Measurements from ENCODE around the gene PHF14.
"Not testable (repeated sequence)": the region's sequence is repeated elsewhere in the genome, so short reads cannot be mapped to it uniquely, and the experiment has no call there.

PHF14 gene, protein sequence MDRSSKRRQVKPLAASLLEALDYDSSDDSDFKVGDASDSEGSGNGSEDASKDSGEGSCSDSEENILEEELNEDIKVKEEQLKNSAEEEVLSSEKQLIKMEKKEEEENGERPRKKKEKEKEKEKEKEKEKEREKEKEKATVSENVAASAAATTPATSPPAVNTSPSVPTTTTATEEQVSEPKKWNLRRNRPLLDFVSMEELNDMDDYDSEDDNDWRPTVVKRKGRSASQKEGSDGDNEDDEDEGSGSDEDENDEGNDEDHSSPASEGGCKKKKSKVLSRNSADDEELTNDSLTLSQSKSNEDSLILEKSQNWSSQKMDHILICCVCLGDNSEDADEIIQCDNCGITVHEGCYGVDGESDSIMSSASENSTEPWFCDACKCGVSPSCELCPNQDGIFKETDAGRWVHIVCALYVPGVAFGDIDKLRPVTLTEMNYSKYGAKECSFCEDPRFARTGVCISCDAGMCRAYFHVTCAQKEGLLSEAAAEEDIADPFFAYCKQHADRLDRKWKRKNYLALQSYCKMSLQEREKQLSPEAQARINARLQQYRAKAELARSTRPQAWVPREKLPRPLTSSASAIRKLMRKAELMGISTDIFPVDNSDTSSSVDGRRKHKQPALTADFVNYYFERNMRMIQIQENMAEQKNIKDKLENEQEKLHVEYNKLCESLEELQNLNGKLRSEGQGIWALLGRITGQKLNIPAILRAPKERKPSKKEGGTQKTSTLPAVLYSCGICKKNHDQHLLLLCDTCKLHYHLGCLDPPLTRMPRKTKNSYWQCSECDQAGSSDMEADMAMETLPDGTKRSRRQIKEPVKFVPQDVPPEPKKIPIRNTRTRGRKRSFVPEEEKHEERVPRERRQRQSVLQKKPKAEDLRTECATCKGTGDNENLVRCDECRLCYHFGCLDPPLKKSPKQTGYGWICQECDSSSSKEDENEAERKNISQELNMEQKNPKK

DNA sequence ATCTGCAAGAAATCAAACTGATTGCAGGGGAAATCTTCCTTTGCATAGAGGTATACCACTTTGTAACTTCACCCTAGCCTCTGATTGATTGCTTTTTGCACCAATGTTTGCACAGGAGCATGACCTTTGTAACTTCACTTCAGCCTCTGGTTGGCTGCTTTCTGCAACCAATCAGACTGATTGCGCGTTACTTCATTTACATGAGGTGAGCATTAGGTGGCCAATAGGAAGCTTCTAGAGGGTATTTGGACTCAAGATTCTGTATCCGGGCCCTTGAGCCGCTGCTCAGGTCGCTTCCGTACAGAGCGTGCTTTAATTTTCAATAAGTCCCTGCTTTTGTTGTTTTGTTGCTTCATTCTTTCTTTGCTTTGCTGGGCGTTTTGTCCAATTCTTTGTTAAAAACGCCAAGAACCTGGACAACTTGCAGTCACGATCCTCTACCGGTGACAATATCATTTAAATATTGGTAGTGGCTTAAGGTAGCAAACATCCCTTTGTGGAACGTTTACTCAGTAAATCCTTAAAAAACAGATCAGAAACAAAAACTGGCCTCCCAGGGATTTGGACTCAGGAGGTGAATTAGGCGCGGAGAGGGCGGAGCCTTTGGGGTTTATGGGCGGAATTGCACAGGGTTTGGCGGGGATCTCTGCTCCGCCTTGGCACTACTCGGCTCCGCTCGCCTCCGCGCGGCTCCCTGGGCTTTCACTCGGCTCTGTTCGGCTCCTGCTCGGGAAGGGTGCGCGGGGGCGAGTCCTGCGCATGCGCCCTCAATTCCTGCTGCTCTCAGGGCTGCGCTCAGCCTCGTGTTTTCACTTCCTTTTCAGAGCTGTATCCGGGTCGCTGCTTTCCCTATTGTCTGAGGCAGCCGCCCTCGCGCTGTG is at the start of gene PHF14:
Gene PHF14 (plus strand): TSS at position 812 of the 881 bp plus-strand sequence. CDS start 452 bp downstream, outside the sequence.
- DNase-seq = peak; percentile 93

DNA sequence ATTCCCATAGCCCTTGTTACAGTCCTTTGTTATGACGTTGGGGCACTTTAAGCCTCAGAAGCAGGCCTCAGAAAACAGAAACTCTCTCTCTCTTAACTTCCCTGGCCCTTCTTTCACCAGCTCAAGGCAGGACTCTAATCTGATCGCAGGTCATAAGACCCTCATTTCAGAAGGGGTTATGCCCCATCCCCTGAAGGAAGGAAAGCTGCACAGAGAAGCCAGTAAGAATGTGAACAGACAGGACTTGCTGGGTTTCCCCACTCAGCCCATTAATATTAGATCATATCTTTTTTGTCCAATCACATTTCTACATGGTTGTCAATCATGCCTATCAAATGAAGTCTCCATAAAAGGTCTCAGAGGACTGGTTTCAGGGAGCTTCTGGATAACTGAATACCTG is 49.3 kb upstream of the PHF14 start:
- DNase-seq = no peak

DNA sequence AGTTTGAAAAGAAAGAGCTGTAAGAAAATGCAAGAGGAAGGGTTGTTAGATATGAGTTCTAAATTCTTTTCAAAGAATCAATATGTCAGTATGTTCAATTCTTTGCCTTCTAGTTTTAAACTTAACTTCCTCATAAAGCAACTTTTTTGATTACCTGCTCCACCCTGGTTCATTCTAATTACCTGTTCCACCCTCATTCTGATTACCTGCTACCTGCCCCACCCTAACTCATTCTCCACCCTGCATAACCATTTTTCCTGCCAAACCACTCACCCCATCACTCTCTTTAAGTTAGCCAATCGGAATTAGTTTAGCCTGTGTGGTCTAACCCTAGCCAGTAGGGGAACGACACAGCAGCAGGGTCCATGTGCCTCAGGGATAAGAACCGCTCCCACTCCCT is 45.5 kb upstream of the PHF14 start:
- not testable (repeated sequence) for DNase-seq

DNA sequence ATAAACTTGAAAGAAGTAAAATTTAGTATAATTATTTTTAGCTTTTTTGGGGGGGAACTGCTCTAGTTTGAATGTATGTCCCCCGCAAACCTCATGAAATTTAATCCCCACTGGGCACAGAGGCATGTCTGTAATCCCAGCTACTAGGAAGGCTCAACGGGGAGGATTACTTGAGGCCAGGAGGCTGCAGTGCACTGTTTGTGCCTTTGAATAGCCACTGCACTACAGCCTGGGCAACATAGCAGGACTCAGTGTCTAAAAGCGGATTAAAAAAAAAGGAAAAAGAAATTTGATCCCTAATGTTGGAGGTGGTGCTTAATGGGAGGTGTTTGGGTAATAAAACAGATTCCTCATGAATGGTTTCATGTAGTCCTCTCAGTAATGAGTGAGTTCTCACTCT is 43.1 kb upstream of the PHF14 start:
- no peak for DNase-seq

DNA sequence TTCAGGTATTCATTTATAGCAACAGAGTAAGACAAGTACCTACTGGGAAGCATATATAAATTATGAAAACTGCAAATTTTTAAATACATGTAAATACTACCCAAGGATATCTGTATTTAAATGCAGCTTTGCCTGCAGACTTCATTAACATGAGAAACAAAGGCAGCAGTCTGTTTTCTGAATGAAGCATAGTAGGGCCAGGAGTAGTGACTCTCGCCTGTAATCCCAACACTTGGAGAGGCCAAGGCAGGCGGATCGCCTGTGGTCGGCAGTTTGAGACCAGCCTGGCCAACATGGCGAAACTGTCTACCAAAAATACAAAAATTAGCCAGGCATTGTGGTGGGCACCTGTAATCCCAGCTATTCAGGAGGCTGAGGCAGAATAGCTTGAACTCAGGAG is 42.5 kb upstream of the PHF14 start:
- DNase-seq = no peak

DNA sequence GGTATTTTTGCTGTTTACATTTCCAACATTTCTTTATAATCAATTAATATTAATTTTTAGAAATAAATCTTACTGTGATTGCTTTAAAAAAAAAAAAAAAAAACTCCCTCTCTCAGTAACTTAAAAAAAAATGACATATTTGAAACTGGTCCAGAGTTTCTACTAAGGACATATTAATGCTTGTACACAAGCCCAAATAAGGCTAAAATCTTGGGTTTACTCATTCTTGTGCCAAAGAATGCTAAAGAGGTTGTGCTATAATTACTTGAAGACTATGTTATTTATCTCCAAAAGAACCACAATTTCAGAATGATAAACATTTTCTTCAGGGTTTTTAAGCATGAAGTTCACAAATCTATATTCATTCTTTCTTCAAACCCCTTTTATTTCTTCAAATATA is 39.4 kb upstream of the PHF14 start:
- DNase-seq = no peak

DNA sequence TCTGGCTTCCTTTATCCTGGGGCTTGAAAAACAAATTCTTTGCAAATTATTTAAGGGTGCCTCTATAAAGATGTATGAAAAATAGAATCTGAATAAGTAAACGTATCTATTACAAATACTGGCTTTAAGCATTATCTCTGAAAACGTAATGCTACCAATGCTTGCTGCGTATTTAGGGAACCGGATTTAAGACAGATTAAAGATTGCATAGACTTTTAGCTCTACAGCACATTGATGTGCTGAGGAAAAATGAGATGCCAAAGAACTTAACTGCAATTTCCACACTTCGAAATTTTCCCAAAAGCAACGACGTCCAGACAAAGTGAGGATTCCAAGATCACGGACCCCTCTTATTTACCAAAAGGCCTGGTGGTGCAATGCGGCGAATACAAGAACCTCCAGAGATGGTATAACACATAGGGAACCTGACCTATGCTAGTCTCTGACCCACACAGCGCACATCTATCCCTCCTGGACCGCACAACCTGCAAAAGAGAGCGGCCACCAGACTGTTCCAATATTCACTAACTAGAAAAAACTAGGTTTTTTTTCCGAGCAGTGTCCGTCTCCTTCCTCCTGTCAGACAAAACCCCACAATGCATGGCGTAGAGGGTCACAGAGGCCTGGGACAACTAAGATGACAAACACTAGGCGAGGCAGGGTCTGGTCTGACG is 34.3 kb upstream of the PHF14 start:
- DNase-seq = no peak

DNA sequence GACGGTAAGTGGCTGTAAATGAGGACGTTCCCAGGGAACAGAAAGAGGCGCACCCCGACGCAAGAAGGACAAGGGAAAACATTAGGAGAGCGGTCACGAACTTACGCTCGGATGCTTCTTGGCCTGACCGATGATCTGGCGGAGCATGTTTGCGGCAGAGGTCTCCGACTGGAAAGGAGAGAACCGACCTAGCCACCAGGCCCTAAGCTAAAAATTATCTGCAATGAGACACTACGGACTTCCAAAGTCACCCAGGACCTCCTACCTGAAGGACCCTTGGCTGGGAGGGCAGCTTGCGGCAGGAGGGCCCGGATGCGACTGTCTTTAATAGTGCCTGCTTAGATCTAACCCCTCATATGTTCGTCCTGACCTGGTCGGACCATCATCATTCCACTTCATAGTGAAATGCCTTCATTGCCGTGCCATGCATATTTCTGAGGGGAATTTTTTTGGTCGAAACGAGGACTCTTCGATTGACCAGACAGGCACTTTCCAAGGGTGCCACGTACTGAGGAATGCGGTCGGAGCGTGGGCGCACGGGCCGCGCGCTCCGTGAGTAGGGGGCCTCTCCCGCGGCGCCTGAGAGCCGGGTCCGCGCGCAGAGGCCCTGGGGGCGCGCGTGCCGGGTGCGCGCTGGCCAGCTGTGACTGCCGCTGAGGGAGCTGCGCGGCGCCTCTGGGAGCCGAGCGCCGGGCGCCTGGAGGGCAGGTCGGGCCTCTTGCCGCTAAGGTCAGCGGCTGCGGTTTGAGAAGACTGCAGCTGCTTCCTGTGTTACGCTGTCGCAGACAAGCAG is 33.6 kb upstream of the PHF14 start:
- DNase-seq = peak; percentile 81

DNA sequence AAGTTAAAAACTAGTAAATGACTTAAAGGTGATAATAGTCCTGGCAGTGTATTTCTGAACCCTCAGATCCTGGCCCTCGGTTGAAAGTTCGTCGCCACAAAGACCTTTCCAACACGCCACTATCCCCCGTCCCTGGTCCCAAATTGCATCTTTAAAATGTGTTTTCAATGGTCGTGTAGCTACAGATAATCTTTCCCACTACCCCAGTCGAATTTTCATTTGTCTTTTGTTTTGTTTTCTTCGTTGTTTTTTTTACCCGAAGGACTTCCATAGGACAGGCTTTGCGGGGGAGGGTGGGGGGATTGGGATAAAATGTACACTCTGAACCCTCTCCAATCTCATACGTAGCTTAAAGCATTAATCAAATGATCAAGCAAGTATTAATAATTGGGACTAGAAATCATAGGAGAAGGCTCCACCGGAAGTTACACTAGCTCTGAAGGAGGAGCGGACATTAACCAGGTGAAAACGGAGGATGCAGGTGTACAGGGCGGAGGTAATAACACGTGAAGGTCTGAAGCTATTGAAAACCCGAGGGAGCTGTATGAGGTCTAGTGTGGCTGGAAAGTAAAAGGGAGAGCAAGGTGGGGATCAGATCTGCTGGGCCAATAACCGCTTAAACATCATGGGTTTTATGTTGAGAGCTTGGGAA is 32.8 kb upstream of the PHF14 start:
- no peak for DNase-seq

DNA sequence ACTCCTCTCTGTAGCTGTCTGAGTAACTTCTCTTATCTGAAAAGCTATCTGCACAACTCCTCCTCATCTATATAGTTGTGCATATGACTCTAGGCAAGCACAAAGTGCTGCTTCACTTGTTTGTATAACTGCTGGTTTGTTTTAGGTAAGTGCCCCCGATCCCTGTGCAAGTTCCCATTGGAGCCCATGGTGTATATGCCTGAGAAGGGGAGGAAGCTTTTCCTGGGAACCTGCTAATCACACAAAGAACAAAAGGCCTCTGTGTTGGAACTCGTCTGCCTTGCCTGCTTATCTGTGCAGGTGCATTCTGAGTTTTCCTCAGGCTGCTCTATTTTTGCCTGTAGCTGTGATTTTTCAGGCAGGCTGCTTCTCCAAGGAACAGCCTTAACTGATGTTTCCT is 23.2 kb upstream of the PHF14 start:
- DNase-seq = no peak

DNA sequence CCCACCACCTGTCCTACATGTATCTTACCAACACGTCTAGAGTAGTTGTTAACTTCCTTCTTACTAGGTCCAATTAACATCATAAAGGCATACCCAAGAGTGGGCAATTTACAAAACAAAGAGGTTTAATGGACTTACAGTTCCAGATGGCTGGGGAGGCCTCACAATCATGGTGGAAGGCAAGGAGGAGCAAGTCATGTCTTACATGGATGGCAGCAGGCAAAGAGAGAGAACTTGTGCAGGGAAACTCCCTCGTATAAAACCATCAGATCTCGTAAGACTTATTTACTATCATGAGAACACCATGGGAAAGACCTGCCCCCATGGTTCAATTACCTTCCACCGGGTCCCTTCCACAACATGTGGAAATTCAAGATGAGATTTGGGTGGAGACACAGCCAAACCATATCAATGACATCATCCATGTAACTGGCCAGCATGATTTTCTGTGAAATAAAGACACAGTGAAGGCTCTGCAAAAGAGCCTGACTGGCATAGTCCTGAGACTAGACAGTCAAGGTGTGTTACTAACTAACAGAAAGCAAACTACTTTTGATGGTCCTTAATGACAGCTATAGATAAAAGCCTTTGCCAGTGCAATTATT is 22.6 kb upstream of the PHF14 start:
- DNase-seq = not testable (repeated sequence)

DNA sequence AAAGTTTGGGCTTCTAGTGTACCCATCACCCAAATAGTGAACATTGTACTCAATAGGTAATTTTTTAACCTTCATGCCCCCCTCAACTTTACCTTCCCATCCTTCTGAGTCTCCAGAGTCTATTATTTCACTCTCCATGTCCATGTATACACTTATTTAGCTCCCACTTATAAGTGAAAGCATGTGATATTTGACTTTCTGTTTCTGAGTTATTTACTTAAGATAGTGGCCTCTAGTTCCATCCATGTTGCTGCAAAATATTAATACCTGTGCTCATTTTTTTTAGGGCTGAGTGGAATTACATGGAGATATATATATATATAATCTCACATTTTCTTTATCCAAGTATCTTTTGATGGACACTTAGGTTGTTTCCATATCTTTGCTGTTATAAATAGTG is 21.1 kb upstream of the PHF14 start:
- DNase-seq = no peak

DNA sequence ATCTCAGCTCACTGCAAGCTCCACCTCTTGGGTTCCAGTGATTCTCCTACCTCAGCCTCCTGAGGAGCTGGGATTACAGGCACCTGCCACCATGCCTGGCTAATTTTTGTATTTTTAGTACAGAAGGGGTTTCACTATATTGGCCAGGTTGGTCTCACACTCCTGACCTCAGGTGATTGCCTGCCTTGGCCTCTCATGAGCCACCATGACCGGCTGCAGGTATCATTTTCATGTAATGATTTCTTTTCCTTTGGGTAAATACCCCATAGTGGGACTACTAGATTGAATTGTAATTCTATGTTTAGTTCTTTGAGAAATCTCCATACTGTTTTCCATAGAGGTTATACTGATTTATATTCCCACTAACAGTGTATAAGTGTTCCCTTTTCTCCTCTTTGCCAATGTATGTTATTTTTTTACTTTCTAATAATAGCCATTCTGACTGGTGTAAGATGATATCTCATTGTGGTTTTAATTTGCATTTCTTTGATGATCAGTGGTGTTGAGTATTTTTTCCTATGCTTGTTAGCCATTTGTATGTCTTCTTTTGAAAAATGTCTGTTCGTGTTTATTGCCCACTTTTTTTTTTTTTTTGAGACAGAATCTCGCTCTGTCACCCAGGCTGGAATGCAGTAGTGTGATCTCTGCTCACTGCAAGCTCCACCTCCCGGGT is 20.5 kb upstream of the PHF14 start:
- not testable (repeated sequence) for DNase-seq

DNA sequence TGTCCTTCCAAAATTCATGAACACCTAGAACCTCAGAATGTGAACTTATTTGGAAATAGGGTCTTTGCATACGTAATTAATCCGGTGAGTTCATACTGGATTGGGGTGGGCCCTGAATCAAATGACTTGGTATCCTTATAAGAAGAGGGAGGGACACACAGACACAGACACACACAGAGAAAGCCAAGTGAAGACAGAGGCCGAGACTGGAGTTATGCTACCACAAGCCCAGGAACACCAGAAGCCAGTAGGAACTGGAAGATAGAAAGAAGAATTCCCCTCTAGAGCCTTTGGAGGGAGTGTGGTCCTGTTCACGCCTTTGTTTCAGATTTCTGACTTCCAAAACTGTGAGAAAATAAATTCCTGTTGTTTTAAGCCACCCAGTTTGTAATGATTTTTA is 17.1 kb upstream of the PHF14 start:
- no peak for DNase-seq

DNA sequence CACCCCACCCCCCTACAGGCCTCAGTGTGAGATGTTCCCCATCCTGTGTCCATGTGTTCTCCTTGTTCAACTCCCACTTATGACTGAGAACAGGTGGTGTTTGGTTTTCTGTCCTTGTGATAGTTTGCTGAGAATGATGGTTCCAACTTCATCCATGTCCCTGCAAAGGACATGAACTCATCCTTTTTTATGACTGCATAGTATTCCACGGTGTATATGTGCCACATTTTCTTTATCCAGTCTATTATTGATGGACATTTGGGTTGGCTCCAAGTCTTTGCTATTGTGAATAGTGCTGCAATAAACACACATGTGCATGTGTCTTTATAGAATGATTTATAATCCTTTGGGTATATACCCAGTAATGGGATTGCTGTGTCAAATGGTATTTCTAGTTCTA is 13.4 kb upstream of the PHF14 start:
- DNase-seq = not testable (repeated sequence)

DNA sequence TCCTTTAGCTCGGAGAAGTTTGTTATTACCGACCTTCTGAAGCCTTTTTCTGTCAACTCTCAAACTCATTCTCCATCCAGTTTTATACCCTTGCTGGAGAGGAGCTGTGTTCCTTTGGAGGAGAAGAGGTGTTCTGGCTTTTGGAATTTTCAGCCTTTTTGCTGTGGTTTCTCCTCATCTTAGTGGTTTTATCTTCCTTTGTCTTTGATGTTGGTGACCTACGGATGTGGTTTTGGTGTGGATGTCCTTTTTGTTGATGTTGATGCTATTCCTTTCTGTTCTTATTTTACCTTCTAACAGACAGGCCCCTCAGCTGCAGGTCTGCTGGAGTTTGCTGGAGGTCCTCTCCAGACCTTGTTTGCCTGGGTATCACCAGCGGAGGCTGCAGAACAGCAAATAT is 8.7 kb upstream of the PHF14 start:
- DNase-seq = not testable (repeated sequence)

DNA sequence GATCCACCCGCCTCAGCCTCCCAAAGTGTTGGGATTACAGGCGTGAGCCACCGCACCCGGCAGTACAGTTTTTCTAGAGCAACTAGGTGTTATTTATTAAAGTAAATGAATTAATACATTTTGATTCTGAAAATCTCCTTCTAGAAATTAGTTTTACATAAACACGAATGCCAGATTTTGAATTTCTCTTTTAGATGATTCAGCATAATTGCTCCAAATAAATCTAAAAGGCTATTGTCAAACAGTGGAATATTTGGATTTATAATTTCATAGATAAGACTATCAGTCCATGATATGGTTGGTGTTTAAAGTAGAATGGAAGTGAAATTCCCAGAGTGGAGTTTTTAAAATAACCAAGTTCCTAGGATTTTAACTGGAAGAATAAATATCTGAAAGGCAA is 1.5 kb upstream of the PHF14 start:
- no peak for DNase-seq

DNA sequence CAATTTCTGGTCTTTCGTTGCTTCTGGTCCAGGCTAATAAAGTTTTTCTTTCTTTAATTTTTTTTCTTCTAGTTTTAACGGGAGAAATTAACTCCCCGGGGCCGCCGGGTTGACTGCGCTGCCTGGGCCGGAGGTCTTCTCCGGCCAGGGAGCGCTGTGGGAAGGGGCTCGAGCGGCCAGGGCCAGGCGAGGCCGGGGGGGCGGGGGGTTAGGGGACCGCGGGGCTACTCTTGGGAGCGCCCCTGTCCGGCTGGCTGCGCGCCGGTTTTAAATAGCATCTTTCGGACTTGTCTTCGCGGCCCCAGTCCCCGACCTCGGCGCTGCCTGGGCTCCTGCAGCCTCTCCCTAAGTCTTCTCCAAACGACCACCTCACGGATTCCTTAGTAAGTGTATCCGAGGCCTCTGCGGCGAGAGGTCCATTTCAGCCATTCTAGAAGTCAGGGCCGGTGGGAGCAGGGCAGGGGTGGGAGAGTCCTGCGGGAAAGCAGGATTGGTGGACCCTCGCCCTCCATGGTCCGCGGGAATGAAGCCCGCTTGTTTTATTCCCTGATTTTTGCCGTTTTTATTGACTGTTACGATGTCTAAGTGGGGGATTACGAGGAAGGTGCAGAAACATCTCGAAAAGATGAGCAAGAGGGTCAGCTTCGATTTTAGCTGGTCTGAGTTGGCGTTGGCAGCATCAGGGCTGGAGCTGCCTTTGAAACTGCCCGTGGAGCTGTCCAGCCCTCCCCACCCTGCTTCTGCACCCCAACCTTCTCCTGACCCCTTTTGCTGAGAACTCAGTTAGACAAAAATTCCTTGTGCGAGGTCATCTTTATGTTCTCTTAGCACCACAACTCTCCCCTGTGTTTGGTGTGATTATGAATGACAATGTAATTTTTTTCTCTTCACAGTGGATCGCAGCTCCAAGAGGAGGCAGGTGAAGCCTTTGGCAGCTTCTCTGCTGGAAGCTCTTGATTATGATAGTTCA is 555 bp downstream of the PHF14 start:
- DNase-seq = no peak

DNA sequence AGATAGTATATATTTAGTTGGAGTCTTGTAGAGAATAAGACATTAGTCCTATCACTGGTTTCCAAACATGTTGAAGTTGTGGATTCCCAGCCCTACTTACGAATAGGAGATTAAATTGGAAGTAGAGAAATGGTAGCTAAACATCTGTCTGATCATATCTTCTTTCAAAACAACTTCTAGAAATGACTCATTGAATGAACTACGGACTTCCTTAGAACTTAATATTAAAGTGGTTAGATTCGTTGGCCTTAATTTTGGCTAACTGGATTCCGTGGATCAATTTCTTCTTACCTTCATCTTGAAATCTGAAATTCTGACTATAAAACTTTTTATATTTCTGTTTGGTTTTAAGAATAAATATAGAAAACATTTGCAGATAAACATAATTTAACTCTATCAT is 3.4 kb downstream of the PHF14 start:
- DNase-seq = no peak
